Gastroesophageal sphincter (tissue), 3 donors: ENCODE measurements around the gene PTPRD.

Experiments used
- CTCF ChIP-seq, 4 experiments: fragments of 200-600 bp in 2 of 4; fragments of 450-650 bp in 2 of 4; sonication (generic) in 1 of 4; IDR thresholded peaks; one replicate each; pipeline ENCODE4 v1.5.1; 2017 to 2019; ENCODE audit warnings: antibody characterized with exemption in 4 of 4, mild to moderate bottlenecking in 2 of 4, moderate library complexity in 2 of 4
- EP300 ChIP-seq: sonication (generic); formaldehyde crosslinking; IDR thresholded peaks from one replicate; pipeline ENCODE4 v1.6.1; 2017; ENCODE audit warnings: antibody characterized with exemption, mild to moderate bottlenecking
- POLR2AphosphoS5 ChIP-seq: sonication (generic); formaldehyde crosslinking; IDR thresholded peaks from one replicate; pipeline ENCODE4 v1.6.1; 2017; ENCODE audit warnings: antibody characterized with exemption

- TF ChIP-seq CTCF (IDR thresholded peaks at IDR 0.05), result no peak
- no peak for TF ChIP-seq POLR2AphosphoS5
- no peak for TF ChIP-seq EP300
Measured at GRCh38 chr9:10112798-10113197, 500.0 kb downstream of the PTPRD start.
